NCI-H2107 (cell line): Measurements from ENCODE around the gene CCDC172.

Experiments
- DNase-seq: peaks from one replicate; lab custom pipeline; 2025; lab: John Stamatoyannopoulos, UW

The CCDC172 gene

GRCh38 chr10:116324227-116324950 is at the start of gene CCDC172:
Gene CCDC172, plus strand, starts transcription at chr10:116324448. Its CDS starts 564 bp downstream, at chr10:116325012.
- no peak for DNase-seq

- no peak for DNase-seq
Observed at GRCh38 chr10:116276981-116277380, 47.3 kb upstream of the CCDC172 start.

GRCh38 chr10:116278846-116279245 is 45.4 kb upstream of the CCDC172 start:
- DNase-seq = no peak

- no peak for DNase-seq
Observed at GRCh38 chr10:116281775-116282174, 42.5 kb upstream of the CCDC172 start.

- no peak for DNase-seq
Observed at GRCh38 chr10:116286626-116287200, 37.5 kb upstream of the CCDC172 start.

GRCh38 chr10:116287906-116288501 is 36.2 kb upstream of the CCDC172 start:
- no peak for DNase-seq

GRCh38 chr10:116289652-116290051 is 34.6 kb upstream of the CCDC172 start:
- no peak for DNase-seq

- DNase-seq = no peak
Observed at GRCh38 chr10:116292493-116292892, 31.8 kb upstream of the CCDC172 start.

GRCh38 chr10:116296291-116296721 is 27.9 kb upstream of the CCDC172 start:
- no peak for DNase-seq

- DNase-seq = no peak
Observed at GRCh38 chr10:116298586-116298985, 25.7 kb upstream of the CCDC172 start.

GRCh38 chr10:116300542-116300941 is 23.7 kb upstream of the CCDC172 start:
- DNase-seq = no peak

- no peak for DNase-seq
Observed at GRCh38 chr10:116304923-116305322, 19.3 kb upstream of the CCDC172 start.

GRCh38 chr10:116306847-116307246 is 17.4 kb upstream of the CCDC172 start:
- no peak for DNase-seq

- DNase-seq = no peak
Observed at GRCh38 chr10:116307455-116307854, 16.8 kb upstream of the CCDC172 start.

GRCh38 chr10:116311016-116311415 is 13.2 kb upstream of the CCDC172 start:
- DNase-seq = no peak

GRCh38 chr10:116311706-116312490 is 12.3 kb upstream of the CCDC172 start:
- no peak for DNase-seq

- DNase-seq = no peak
Observed at GRCh38 chr10:116312548-116312947, 11.7 kb upstream of the CCDC172 start.

GRCh38 chr10:116316503-116316902 is 7.7 kb upstream of the CCDC172 start:
- no peak for DNase-seq

- DNase-seq = no peak
Observed at GRCh38 chr10:116324951-116325635, 845 bp downstream of the CCDC172 start.

- no peak for DNase-seq
Observed at GRCh38 chr10:116325987-116326386, 1.7 kb downstream of the CCDC172 start.

- DNase-seq = no peak
Observed at GRCh38 chr10:116329153-116329552, 4.9 kb downstream of the CCDC172 start.

GRCh38 chr10:116331815-116332214 is 7.6 kb downstream of the CCDC172 start:
- DNase-seq = no peak
